GM19351 (cell line): ENCODE results near the gene UGP2.
"Not testable (repeated sequence)": the region's sequence is repeated elsewhere in the genome, so short reads cannot be mapped to it uniquely, and the experiment has no call there.

Experiments used
- ATAC-seq: cut with Tn5 transposase; IDR thresholded peaks from one replicate; pipeline ENCODE4 v1.9.1; 2021; ENCODE audit warnings: mild to moderate bottlenecking, moderate library complexity; ENCODE audit not compliant: unreplicated experiment

UGP2 gene

DNA sequence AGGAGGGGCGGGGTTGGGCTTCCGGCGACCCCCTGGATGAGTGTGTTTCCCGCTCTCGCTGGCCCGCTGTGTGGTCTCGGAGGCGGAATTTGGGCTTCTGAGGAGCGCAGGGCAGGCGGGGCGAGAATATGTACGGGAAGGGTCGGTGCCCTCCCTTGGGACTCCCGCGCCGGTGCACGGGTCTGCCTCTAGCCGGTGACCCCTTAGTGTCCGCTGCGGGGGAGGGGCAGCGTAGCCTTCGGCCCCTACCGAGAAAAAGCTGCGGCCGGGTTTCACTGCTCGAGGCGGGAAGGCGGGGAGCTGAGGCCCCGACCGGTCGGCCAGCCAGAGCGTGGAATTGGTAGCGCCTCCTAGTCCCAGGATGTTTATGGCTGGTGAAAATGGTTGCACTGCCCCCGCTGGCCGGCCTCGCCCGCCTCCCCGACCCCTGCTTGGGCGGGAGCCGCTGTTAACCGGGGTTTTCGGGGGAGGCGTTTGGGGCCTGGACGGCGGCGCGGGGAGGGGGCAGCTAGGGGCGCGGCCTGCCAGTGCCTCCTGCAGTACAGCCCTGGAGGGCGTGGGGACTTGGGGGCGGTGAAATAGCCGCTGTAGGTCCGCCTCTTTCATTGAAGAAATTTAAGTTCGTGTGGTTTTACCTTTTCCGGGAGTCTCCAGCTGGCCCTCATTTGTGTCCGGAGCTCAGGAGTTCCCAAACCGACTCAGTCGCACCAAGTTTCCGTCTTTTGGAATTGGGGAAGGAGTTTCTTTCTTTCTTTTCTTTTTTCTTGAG lies at the start of gene UGP2:
TSS of gene UGP2 (plus strand) at position 643 of the 769 bp plus-strand sequence. CDS start 290 bp downstream, outside the sequence.
- ATAC-seq = peak; percentile 57

DNA sequence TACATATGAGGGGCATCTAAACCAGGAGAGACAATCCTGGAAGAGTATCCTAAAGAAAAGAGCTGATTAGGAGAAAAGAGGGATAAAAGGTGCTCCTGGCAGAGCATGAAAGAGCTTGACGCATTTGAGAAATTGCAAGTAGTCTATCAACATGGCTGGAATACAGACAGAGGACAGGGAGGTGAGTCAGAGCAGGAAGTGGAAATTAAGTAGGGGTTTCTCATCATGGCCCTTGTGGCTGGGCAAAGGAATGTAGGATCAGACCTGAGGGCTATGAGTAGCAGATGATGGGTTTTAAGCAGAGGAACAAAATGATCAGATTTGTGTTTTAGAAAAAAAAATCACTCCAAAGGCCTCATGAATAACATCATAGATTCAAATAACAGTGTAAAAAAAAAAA lies 49.2 kb upstream of the UGP2 start:
- no peak for ATAC-seq

DNA sequence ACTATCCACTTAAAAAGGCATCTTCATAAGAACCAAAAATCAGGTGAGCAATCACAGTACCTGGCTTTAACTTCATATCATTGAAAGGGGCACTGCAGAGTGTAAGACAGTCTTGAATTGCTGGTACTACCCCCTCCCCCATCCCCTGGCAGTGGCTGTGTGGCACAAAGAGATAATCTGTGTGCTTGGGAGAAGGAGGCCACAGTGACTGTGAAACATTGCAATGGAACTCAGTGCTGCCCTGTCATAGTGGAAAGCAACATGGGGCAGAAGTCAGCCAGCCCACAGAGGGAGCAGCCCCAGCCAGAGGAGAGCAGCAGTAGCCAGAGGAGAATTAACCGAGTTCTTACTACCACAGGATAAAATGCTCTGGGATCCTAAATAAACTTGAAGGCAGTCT lies 45.3 kb upstream of the UGP2 start:
- ATAC-seq = no peak

DNA sequence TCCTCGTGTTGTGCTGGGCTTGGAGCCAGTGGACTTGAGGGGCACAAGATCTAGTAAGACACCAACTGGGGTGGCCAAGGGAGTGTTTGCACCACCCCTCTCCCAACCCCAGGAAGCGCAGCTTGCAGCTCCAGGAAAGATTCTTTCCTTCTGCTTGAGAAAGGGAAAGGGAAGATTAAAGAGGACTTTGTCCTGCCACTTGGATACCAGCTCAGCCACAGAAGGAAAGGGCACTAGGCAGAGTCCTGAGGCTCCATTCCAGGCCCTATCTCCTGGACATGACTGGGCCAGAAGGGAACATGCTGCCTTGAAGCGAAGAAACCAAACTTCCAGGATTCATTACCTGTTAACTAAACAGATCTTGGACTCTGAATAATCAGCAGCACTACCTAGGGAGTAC lies 44.9 kb upstream of the UGP2 start:
- ATAC-seq = no peak

DNA sequence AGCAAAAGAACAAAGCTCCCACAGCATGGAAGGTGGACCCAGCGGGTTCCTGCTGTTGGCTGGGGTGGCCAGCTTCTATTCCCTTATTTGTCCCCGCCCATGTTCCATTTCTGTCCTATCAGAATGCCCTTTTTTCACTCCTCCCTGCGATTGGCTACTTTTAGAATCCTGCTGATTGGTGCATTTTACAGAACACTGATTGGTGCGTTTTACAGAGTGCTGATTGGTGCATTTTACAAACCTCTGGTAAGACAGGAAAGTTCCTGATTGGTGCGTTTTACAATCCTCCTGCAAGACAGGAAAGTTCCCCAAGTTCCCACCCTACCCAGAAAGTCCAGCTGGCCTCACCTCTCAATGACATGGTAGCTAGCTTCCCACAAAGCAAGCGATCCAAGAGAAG lies 40.2 kb upstream of the UGP2 start:
- no peak for ATAC-seq

GRCh38 chr2:63805412-63805811 lies 36.3 kb upstream of the UGP2 start:
- no peak for ATAC-seq

GRCh38 chr2:63808036-63808435 lies 33.7 kb upstream of the UGP2 start:
- ATAC-seq = not testable (repeated sequence)

GRCh38 chr2:63808911-63809310 lies 32.8 kb upstream of the UGP2 start:
- ATAC-seq = not testable (repeated sequence)

- ATAC-seq = no peak
Measured at GRCh38 chr2:63811063-63811462, 30.6 kb upstream of the UGP2 start.

DNA sequence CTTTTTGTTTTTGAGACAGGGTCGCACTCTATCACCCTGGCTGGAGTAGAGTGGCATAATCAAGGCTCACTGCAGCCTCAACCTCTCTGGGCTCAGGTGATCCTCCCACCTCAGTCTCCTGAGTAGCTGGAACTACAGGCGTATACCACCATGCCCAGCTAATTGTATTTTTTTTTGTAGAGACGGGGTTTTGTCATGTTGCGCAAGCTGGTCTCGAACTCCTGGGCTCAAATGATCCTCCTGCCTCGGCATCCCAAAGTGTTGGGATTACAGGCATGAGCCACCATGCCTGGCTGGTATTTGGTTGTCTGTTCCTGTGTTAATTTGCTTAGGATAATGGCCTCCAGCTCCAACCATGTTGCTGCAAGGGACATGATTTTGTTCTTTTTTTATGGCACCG lies 29.8 kb upstream of the UGP2 start:
- not testable (repeated sequence) for ATAC-seq

GRCh38 chr2:63814114-63814513 lies 27.6 kb upstream of the UGP2 start:
- ATAC-seq = no peak

- no peak for ATAC-seq
Measured at GRCh38 chr2:63817382-63817781, 24.3 kb upstream of the UGP2 start.

- ATAC-seq = no peak
Measured at GRCh38 chr2:63818271-63818670, 23.4 kb upstream of the UGP2 start.

DNA sequence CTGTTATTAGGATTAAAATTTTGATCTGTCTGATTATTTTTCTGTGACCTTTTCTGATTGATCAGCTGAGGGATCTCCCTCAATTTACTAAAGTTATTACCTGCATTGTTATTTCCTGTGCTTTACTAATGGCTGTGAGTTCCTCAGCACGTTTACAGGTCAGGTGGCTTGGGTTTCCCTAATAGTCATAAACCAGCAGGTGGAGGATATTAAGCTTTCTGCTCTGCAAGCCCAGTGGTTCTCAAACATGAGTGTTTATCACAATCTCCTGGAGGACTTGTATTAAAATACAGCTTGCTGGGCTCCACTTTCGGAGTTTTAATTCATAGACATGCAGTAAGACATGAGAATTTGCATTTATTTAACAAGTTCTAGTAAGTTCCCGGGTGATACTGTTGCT lies 22.4 kb upstream of the UGP2 start:
- ATAC-seq = no peak

GRCh38 chr2:63819765-63820717 lies 21.7 kb upstream of the UGP2 start:
- ATAC-seq = no peak

DNA sequence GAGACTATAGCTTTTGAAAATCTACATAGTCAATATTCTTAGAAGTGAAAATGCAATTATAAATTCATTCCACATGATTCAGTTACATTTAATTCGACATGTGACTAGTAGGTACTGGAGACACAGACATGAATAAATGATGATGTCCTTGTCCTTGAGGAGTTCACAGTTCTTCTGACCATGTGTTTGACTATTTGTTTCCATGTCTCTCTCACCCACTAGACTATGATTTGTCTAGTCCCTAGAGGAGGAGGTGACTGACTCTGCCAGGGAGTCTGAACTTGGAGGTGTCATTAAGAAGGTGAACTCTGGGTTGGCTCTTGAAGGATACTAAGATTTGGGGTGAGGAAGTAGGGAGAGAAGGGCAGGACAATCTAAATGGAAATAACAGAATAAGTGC lies 20.7 kb upstream of the UGP2 start:
- ATAC-seq = no peak

GRCh38 chr2:63821396-63821795 lies 20.3 kb upstream of the UGP2 start:
- no peak for ATAC-seq

DNA sequence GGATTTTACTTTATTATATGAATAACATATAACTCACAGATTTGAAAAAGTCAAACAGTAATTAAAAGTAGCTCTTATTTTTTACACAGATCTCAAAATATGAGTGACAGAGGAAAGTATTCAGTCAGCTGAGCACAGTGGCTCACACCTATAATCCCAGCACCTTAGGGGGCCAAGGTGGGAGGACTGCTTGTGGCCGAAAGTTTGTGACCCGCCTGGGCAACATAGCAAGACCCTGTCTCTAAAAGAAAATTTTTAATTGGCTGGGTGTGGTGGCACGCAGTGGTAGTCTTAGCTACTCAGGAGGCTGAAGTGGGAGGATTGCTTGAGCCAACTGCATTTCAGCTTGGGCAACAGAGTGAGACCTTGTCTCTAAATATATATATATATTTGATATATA lies 19.2 kb upstream of the UGP2 start:
- ATAC-seq = no peak

DNA sequence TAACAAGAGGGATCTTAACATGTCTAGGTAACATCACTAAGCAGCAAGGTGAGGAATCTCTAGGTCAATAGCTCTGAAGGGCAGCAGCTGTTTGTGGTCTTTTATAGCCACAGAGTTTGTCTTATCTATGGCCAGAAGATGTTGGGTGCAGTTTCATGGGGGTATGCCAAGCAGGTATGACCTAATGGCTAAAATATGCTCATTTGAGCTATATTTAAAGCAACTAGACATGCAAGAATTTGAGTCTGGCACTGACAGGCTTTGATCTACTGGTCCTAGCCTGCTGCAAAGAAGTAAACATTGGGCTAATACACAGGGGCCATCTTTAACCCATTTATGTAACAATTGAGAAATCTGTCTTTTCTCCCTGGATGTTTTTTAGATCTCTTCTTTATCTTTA lies 13.9 kb upstream of the UGP2 start:
- no peak for ATAC-seq

- ATAC-seq = no peak
Measured at GRCh38 chr2:63831176-63831575, 10.5 kb upstream of the UGP2 start.

DNA sequence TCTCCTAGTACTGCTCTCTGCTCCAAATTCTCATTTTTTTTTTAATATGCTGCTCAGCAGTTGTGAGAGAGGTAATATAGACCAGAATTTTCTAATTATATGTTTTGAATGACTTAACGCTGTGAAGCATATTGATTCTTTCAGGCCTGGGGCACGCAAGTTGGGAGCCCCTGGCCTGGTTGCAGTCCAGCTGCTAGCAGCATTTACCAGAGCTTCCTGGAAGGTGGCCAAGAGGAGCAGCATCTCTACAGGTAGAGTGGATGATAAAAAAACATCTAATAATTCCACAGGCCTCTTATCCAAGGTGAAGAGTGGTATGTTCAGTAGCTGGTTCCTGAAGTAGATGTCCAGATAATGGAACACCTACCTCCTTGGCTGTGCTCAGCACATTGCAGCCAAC lies 7.3 kb upstream of the UGP2 start:
- no peak for ATAC-seq

DNA sequence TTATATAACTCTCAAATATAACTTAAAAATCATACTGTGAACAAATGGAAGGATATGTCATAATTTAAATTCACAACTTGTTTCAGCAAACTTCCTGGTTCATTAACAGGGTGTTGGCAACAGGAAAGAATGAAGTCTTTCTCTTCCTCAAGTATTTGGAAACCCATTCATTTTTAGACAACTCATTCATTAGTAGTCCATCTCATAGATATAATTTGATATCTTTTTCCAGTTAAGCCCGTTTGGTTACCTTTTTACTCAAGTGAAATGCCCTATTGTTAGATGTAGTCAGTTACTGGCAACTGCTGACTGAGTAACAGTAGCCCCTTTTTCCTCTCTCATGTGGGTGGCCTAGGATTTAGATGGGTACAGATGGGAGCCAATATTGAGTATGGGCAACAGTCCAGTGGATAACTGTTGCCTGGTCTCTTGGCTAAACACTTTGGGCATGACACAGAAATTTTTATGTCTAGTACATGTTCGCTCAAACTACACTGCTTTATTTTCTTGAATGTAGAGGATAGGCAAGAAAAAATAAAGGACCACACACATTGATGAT lies 4.6 kb upstream of the UGP2 start:
- no peak for ATAC-seq
